HepG2 (cell line): Measurements from ENCODE around the gene DEPDC1. TPM values are rescaled to one million over a fixed set of nuclear protein-coding genes. Genes with fewer than 3 reads are reported as not detected.

Source experiments
- ATAC-seq: fragments of 200-7000 bp; cut with Tn5 transposase; 3 replicates; pipeline ENCODE4 v1.9.1; 2020; ENCODE audit warnings: mild to moderate bottlenecking, moderate library complexity
- BruUV-seq: library from RNA; stranded (reverse); fragments of 400-500 nt; replicated peaks from 2 replicates; lab custom pipeline; 2021; lab: Mats Ljungman, UMichigan
- CTCF ChIA-PET: fragments of 300-600 bp; formaldehyde crosslinking; extraction: SDS; loops from one replicate; lab custom pipeline; 2021; ENCODE audit warnings: low total read pairs, inconsistent platforms, low intra/inter-chr PET ratio; lab: Yijun Ruan, JAX
- POLR2A ChIA-PET: fragments of 350-600 bp; sonication (Branson Sonifier 250); formaldehyde crosslinking; loops from one replicate; lab custom pipeline; 2020; ENCODE audit warnings: antibody characterized with exemption, inconsistent platforms; lab: Yijun Ruan, JAX
- DNase-seq: peaks from one replicate; pipeline ENCODE4 v3.0.0-alpha.2; 2015; ENCODE audit warnings: low spot score
- FAIRE-seq: peaks from 3 replicates; lab custom pipeline; 2011; peaks lifted over from hg19 to GRCh38; lab: Jason Lieb, UNC
- H2AFZ ChIP-seq: one replicate; pipeline ENCODE4 v1.6.1; 2011; ENCODE audit warnings: low read length, inconsistent platforms
- H3K27ac ChIP-seq: fragments of 300-600 bp; 3 replicates; pipeline ENCODE4 v1.8.0; 2011; ENCODE audit warnings: mixed run types, mild to moderate bottlenecking, mixed read lengths, low read length, inconsistent platforms; ENCODE audit not compliant: insufficient read depth; ENCODE audit errors: extremely low read length
- H3K27me3 ChIP-seq, 2 experiments: fragments of 200-600 bp in 1 of 2; 2 replicates in 1 of 2; 3 replicates in 1 of 2; pipeline versions ENCODE4 v1.6.0 to v1.8.0; 2011; ENCODE audit warnings: low read length in 2 of 2, mild to moderate bottlenecking in 2 of 2, moderate library complexity in 2 of 2, inconsistent platforms in 1 of 2; ENCODE audit not compliant: insufficient read depth in 2 of 2, control insufficient read depth in 1 of 2
- H3K36me3 ChIP-seq, 2 experiments: fragments of 200-600 bp in 1 of 2; replicated peaks in 1 of 2; 2 replicates in 1 of 2; 3 replicates in 1 of 2; pipeline versions ENCODE4 v1.5.1 to v1.8.0; 2011; ENCODE audit warnings: low read length in 2 of 2, inconsistent platforms in 1 of 2; ENCODE audit not compliant: insufficient read depth in 2 of 2, control insufficient read depth in 1 of 2
- H3K4me1 ChIP-seq: 2 replicates; pipeline ENCODE4 v1.5.1; 2012; ENCODE audit warnings: low read length, inconsistent platforms; ENCODE audit not compliant: insufficient read depth
- H3K4me2 ChIP-seq: 2 replicates; pipeline ENCODE4 v1.6.0; 2011; ENCODE audit warnings: low read depth, low read length, inconsistent platforms
- H3K4me3 ChIP-seq, 3 experiments: fragments of 200-600 bp in 1 of 3; sonication (generic), shearing (Covaris generic) in 1 of 3; replicated peaks in 1 of 3; 2 replicates each; pipeline ENCODE4 v1.5.1; 2011 to 2016; ENCODE audit warnings: low read length in 3 of 3, inconsistent platforms in 2 of 3, low read depth in 2 of 3, mild to moderate bottlenecking in 2 of 3, control low read depth in 1 of 3, mixed read lengths in 1 of 3; ENCODE audit not compliant: insufficient read depth in 1 of 3
- H3K79me2 ChIP-seq: one replicate; pipeline ENCODE4 v1.6.1; 2011; ENCODE audit warnings: low read length, inconsistent platforms; ENCODE audit not compliant: insufficient read depth
- H3K9ac ChIP-seq: 2 replicates; pipeline ENCODE4 v1.6.0; 2011; ENCODE audit warnings: mild to moderate bottlenecking, low read depth, low read length, inconsistent platforms; ENCODE audit not compliant: insufficient read depth
- H3K9me3 ChIP-seq: 2 replicates; pipeline ENCODE4 v1.5.1; 2012; ENCODE audit warnings: mild to moderate bottlenecking, low read length
- H4K20me1 ChIP-seq: 2 replicates; pipeline ENCODE4 v1.6.0; 2011; ENCODE audit warnings: inconsistent platforms, mild to moderate bottlenecking, low read length, moderate library complexity; ENCODE audit not compliant: insufficient read depth
- CCAR2 ChIP-seq: fragments of 200-400 bp; formaldehyde crosslinking; optimal IDR thresholded peaks from 2 replicates; pipeline ENCODE3; 2018; ENCODE audit warnings: low read depth, mild to moderate bottlenecking, low read length, moderate library complexity
- CSRNP1 ChIP-seq: sonication (generic); formaldehyde crosslinking; IDR thresholded peaks from 2 replicates; pipeline ENCODE4 v1.8.1; 2023; ENCODE audit warnings: mild to moderate bottlenecking, missing genetic modification reagents
- MTA3 ChIP-seq: sonication (generic); formaldehyde crosslinking; IDR thresholded peaks from 2 replicates; pipeline ENCODE4 v1.4.0; 2020; ENCODE audit warnings: missing genetic modification reagents
- MYPOP ChIP-seq: sonication (generic); formaldehyde crosslinking; IDR thresholded peaks from 2 replicates; pipeline ENCODE4 v1.8.1; 2023; ENCODE audit warnings: mild to moderate bottlenecking, moderate library complexity, missing genetic modification reagents
- PRMT3 ChIP-seq: sonication (generic); formaldehyde crosslinking; IDR thresholded peaks from 2 replicates; pipeline ENCODE4 v1.8.1; 2022; ENCODE audit warnings: low read depth, mild to moderate bottlenecking, moderate library complexity, missing genetic modification reagents, borderline replicate concordance
- PTBP1 ChIP-seq: fragments of 200-400 bp; formaldehyde crosslinking; IDR thresholded peaks from 2 replicates; pipeline ENCODE4 v1.6.1; 2018; ENCODE audit warnings: low read length, low read depth; ENCODE audit not compliant: poor library complexity, severe bottlenecking
- ZBTB25 ChIP-seq: IDR thresholded peaks from 2 replicates; pipeline ENCODE4 v1.6.1; 2018; ENCODE audit warnings: missing genetic modification reagents
- ZNF251 ChIP-seq: sonication (generic); formaldehyde crosslinking; IDR thresholded peaks from 2 replicates; pipeline ENCODE4 v1.9.0; 2021; ENCODE audit warnings: mild to moderate bottlenecking, missing genetic modification reagents
- ZNF510 ChIP-seq: sonication (generic); formaldehyde crosslinking; IDR thresholded peaks from 2 replicates; pipeline ENCODE4 v1.4.0; 2020; ENCODE audit warnings: low read depth, mild to moderate bottlenecking, missing genetic modification reagents
- ZNF678 ChIP-seq: sonication (generic); formaldehyde crosslinking; IDR thresholded peaks from 2 replicates; pipeline ENCODE4 v1.4.0; 2020; ENCODE audit warnings: mild to moderate bottlenecking, missing genetic modification reagents
- ZNF737 ChIP-seq: sonication (generic); formaldehyde crosslinking; IDR thresholded peaks from 2 replicates; pipeline ENCODE4 v1.5.0; 2020; ENCODE audit warnings: missing genetic modification reagents, mild to moderate bottlenecking, borderline replicate concordance
- WGBS: methylation state at CpG from one replicate; pipeline ENCODE4 v1.1.6; 2017; ENCODE audit warnings: low lambda C conversion rate; 5-methylcytosine and 5-hydroxymethylcytosine counted together
- in situ Hi-C: cut with HindIII; loops from 2 replicates; pipeline ENCODE4 v1.10.0; 2017; ENCODE audit warnings: low pct_unique_long_range_greater_than_20kb; ENCODE audit not compliant: extremely low pct_ligation_motif_present
- intact Hi-C: fragments of 100-400 bp; cut with micrococcal nuclease; formaldehyde crosslinking; loops from one replicate; pipeline ENCODE4 v1.10.0; 2022; ENCODE audit not compliant: unreplicated experiment
- polyA plus RNA-seq, 8 experiments: library from polyadenylated mRNA; depleted of rRNA in 3 of 8; stranded (reverse) in 7 of 8; unstranded in 1 of 8; fragments of >200 nt; fragmentation: Illumina TruSeq in 4 of 8; extraction: Trizol in 4 of 8; gene quantifications; 2 replicates each; pipeline versions ENCODE4 v1.2.1 to v1.2.3, GENCODE V29; 2011 to 2016; ENCODE audit warnings: low read depth in 4 of 8, missing spikeins in 1 of 8, mixed read lengths in 1 of 8; ENCODE audit not compliant: insufficient read depth in 1 of 8
- total RNA-seq, 5 experiments: library from RNA; depleted of rRNA; stranded (reverse); fragments of >200 nt; fragmentation: Illumina TruSeq; extraction: Trizol; gene quantifications; 2 replicates each; pipeline ENCODE4 v1.2.3, GENCODE V29; 2016; ENCODE audit warnings: low read depth in 1 of 5

Gene DEPDC1
- total and polyA plus RNA-seq, 2 of the 13 experiments (the other 11 are each of a cell fraction or from before 2014, with no cell fraction given), result 7.0 to 20.2 TPM

GRCh38 chr1:68429233-68429808, 67.6 kb downstream of the DEPDC1 start:
- POLR2A ChIA-PET, result no interaction called here
- no peak for TF ChIP-seq PRMT3 (CRISPR knock-in tag)
- TF ChIP-seq MTA3 (CRISPR knock-in tag), result no peak
- TF ChIP-seq ZNF510 (CRISPR knock-in tag), result no peak
- no peak for TF ChIP-seq CCAR2
- no peak for TF ChIP-seq ZNF251 (CRISPR knock-in tag)
- no peak for TF ChIP-seq ZNF678
- TF ChIP-seq ZBTB25 (CRISPR knock-in tag), result no peak
- TF ChIP-seq ZNF737 (CRISPR knock-in tag), result no peak
- TF ChIP-seq CSRNP1 (CRISPR knock-in tag), result no peak
- no peak for TF ChIP-seq MYPOP (CRISPR knock-in tag)
- no peak for TF ChIP-seq PTBP1
- TF ChIP-seq, all 625 proteins: peak for 0
- Histone ChIP-seq H3K27ac (no peak overlapping the region), H3K4me2 (no peak overlapping the region), H3K4me1 (no peaks in the 10 kb centered on the region), H3K4me3 (no peak overlapping the region), H3K36me3 (no peaks in the 10 kb centered on the region), H4K20me1 (no peaks in the 10 kb centered on the region), H3K27me3 (no peaks in the 10 kb centered on the region), H3K9me3 (no peaks in the 10 kb centered on the region), H3K79me2 (no peaks in the 10 kb centered on the region), H2AFZ (no peak overlapping the region), H3K9ac (no peak overlapping the region)
- no peak for FAIRE-seq
- intact Hi-C loops (no loop called here), in situ Hi-C loops (no loop called here)
- DNase-seq, result no peak
- BruUV-seq, result no TSS peak
- CTCF ChIA-PET, result no interaction called here
- ATAC-seq, result no peak
- WGBS, result 60% methylated on average over 4 of the region's 4 CpGs
